PC-3 (cell line): ENCODE data around the gene FXYD1. TPM values are rescaled to one million over a fixed set of nuclear protein-coding genes. Genes with fewer than 3 reads are reported as not detected.

Experiments
- ATAC-seq: fragments of 200-7000 bp; cut with Tn5 transposase; 2 replicates; pipeline ENCODE4 v1.9.1; 2020; ENCODE audit warnings: mild to moderate bottlenecking, moderate library complexity
- BruUV-seq: library from RNA; stranded (reverse); fragments of 400-500 nt; replicated peaks from 2 replicates; lab custom pipeline; 2021; lab: Mats Ljungman, UMichigan
- CTCF ChIA-PET: fragments of 300-600 bp; sonication (Branson Sonifier 250); formaldehyde crosslinking; loops from one replicate; lab custom pipeline; 2022; ENCODE audit warnings: antibody characterized with exemption; lab: Charles Lee
- POLR2A ChIA-PET: fragments of 300-600 bp; sonication (Branson Sonifier 250); formaldehyde crosslinking; loops from one replicate; lab custom pipeline; 2022; ENCODE audit warnings: antibody characterized with exemption; ENCODE audit not compliant: unreplicated experiment; lab: Charles Lee
- DNase-seq: peaks from one replicate; pipeline ENCODE4 v3.0.0-alpha.2; 2015
- H2AFZ ChIP-seq: fragments of 300-600 bp; sonication (generic); 2 replicates; pipeline ENCODE4 v1.6.0; 2016; ENCODE audit warnings: antibody characterized with exemption, low read length
- H3F3A ChIP-seq: fragments of 300-600 bp; sonication (generic); one replicate; pipeline ENCODE4 v1.6.0; 2017; ENCODE audit warnings: antibody characterized with exemption, low read length, control low read depth, mild to moderate bottlenecking; ENCODE audit not compliant: unreplicated experiment
- H3K27ac ChIP-seq: fragments of 300-600 bp; sonication (generic); 2 replicates; pipeline ENCODE4 v1.5.1; 2016; ENCODE audit warnings: mild to moderate bottlenecking, low read length
- H3K27me3 ChIP-seq: fragments of 300-600 bp; sonication (generic); 2 replicates; pipeline ENCODE4 v1.6.1; 2016; ENCODE audit warnings: low read length, mixed read lengths
- H3K36me3 ChIP-seq: fragments of 300-600 bp; sonication (generic); 2 replicates; pipeline ENCODE4 v1.6.1; 2016; ENCODE audit warnings: low read depth, mixed run types, low read length, mixed read lengths
- H3K4me1 ChIP-seq: fragments of 300-600 bp; sonication (generic); 2 replicates; pipeline ENCODE4 v1.5.1; 2016; ENCODE audit warnings: low read length; ENCODE audit not compliant: insufficient read depth
- H3K4me2 ChIP-seq: fragments of 300-600 bp; sonication (generic); 2 replicates; pipeline ENCODE4 v1.6.0; 2016; ENCODE audit warnings: low read length
- H3K4me3 ChIP-seq: fragments of 300-600 bp; sonication (generic); 2 replicates; pipeline ENCODE4 v1.5.1; 2016; ENCODE audit warnings: mild to moderate bottlenecking, low read length, mixed read lengths
- H3K79me2 ChIP-seq: fragments of 300-600 bp; sonication (generic); 2 replicates; pipeline ENCODE4 v1.6.1; 2017; ENCODE audit warnings: low read length, mixed read lengths
- H3K9ac ChIP-seq: fragments of 300-600 bp; sonication (generic); 2 replicates; pipeline ENCODE4 v1.6.0; 2016; ENCODE audit warnings: mild to moderate bottlenecking, low read length
- H3K9me2 ChIP-seq: fragments of 300-600 bp; sonication (generic); replicated peaks from 2 replicates; pipeline ENCODE4 v1.6.1; 2016; ENCODE audit warnings: mixed run types, low read length, mixed read lengths
- H3K9me3 ChIP-seq: fragments of 300-600 bp; sonication (generic); 2 replicates; pipeline ENCODE4 v1.6.1; 2016; ENCODE audit warnings: low read length, mixed read lengths
- H4K20me1 ChIP-seq: fragments of 300-600 bp; sonication (generic); 2 replicates; pipeline ENCODE4 v1.6.1; 2016; ENCODE audit warnings: low read length, mixed read lengths
- EZH2 ChIP-seq: fragments of 300-600 bp; sonication (generic); IDR thresholded peaks from one replicate; pipeline ENCODE4 v1.6.1; 2017; ENCODE audit warnings: antibody characterized with exemption, mild to moderate bottlenecking, low read length; ENCODE audit not compliant: unreplicated experiment
- EZH2phosphoT487 ChIP-seq: fragments of 300-600 bp; sonication (generic); IDR thresholded peaks from 2 replicates; pipeline ENCODE4 v1.6.1; 2018; ENCODE audit warnings: mild to moderate bottlenecking, antibody characterized with exemption, low read length, borderline replicate concordance
- intact Hi-C: fragments of 100-400 bp; cut with micrococcal nuclease; formaldehyde crosslinking; loops from 2 replicates; pipeline ENCODE4 v1.9.0; 2023
- total RNA-seq: library from RNA; depleted of rRNA; stranded (reverse); fragments of >200 nt; gene quantifications from 2 replicates; pipeline ENCODE4 v1.2.3, GENCODE V29; 2014; rRNA removed
- TF ChIP-seq, protein P1 (sequence below): fragments of 300-600 bp; sonication (generic); conservative IDR thresholded peaks from 2 replicates; pipeline ENCODE4 v1.5.1; 2017; ENCODE audit warnings: antibody characterized with exemption, low read depth, mild to moderate bottlenecking, low read length

The FXYD1 gene
- total RNA-seq, 1 experiment from 2014 or later, result not detected

DNA sequence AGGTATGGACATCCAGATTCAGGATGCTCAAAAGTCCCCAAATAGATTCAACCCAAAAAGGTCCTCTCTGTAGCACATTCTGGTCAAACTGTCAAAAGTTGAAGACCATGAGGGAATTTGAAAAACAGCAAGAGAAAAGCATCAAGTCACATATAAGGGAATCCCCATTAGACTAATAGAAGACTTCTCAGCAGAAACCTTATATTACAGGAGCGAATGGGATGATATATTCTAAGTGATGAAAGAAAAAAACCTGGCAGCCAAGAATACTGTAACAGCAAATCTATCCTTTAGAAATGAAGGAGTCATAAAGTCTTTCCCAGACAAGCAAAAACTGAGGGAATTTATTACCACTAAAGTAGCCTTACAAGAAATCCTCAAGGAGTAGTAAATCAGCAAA, 45.6 kb downstream of the FXYD1 start:
- Histone ChIP-seq H3K9me3 (no peaks in the 10 kb centered on the region), H3F3A (no peaks in the 10 kb centered on the region), H3K4me3 (no peak overlapping the region), H3K27ac (no peak overlapping the region), H3K79me2 (no peaks in the 10 kb centered on the region), H3K4me1 (no peaks in the 10 kb centered on the region), H3K9me2 (no peaks in the 10 kb centered on the region), H3K9ac (no peak overlapping the region), H4K20me1 (no peaks in the 10 kb centered on the region), H2AFZ (no peak overlapping the region), H3K36me3 (no peaks in the 10 kb centered on the region), H3K27me3 (no peaks in the 10 kb centered on the region), H3K4me2 (no peak overlapping the region)
- ChIA-PET CTCF (no interaction called here), POLR2A (no interaction called here)
- ATAC-seq, result no peak
- no peak for DNase-seq
- TF ChIP-seq EZH2 (no peak), EZH2phosphoT487 (no peak)
- TF ChIP-seq, protein P1, sequence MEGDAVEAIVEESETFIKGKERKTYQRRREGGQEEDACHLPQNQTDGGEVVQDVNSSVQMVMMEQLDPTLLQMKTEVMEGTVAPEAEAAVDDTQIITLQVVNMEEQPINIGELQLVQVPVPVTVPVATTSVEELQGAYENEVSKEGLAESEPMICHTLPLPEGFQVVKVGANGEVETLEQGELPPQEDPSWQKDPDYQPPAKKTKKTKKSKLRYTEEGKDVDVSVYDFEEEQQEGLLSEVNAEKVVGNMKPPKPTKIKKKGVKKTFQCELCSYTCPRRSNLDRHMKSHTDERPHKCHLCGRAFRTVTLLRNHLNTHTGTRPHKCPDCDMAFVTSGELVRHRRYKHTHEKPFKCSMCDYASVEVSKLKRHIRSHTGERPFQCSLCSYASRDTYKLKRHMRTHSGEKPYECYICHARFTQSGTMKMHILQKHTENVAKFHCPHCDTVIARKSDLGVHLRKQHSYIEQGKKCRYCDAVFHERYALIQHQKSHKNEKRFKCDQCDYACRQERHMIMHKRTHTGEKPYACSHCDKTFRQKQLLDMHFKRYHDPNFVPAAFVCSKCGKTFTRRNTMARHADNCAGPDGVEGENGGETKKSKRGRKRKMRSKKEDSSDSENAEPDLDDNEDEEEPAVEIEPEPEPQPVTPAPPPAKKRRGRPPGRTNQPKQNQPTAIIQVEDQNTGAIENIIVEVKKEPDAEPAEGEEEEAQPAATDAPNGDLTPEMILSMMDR, result no peak
- BruUV-seq, result no TSS peak
- intact Hi-C loops, result no loop called here

DNA sequence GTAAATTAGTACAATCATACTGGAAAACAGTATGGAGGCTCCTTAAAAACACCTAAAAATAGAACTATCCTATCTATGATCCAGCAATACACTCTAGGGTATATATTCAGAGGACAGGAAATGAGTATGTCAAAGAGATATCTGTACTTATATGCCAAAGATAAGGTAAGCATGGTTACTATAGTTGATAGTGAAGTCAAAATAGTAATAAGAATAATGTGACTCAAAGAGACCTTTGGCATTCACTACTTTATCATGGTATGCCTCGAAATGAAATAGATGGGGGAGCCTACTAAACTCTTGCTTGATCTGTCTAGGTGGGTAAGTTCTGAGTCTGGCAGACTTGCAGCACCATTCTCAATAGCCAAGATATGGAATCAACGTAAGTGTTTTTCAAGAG, 46.3 kb downstream of the FXYD1 start:
- Histone ChIP-seq H3K36me3 (no peaks in the 10 kb centered on the region), H2AFZ (no peak overlapping the region), H3K4me1 (no peaks in the 10 kb centered on the region), H3K79me2 (no peaks in the 10 kb centered on the region), H3K27ac (no peak overlapping the region), H3F3A (no peaks in the 10 kb centered on the region), H3K27me3 (no peaks in the 10 kb centered on the region), H3K9ac (no peak overlapping the region), H3K9me3 (no peaks in the 10 kb centered on the region), H3K4me2 (no peak overlapping the region), H3K4me3 (no peak overlapping the region), H4K20me1 (no peaks in the 10 kb centered on the region), H3K9me2 (no peaks in the 10 kb centered on the region)
- DNase-seq (no peak), ATAC-seq (no peak)
- no TSS peak for BruUV-seq
- TF ChIP-seq EZH2 (no peak), EZH2phosphoT487 (no peak)
- TF ChIP-seq, protein P1, result no peak
- ChIA-PET POLR2A (no interaction called here), CTCF (no interaction called here)
- intact Hi-C loops, result no loop called here

Other genes starting within 250 kb of the FXYD1 start
- 2.3 and 3.5 TPM in 2 replicates for gene ZNF30, start 211.9 kb upstream of the FXYD1 start, total RNA-seq
- gene ZNF792, start 174.6 kb upstream of the FXYD1 start, total RNA-seq, result 5.8 and 6.3 TPM in 2 replicates
- 24.8 and 32.8 TPM in 2 replicates for gene GRAMD1A, start 138.5 kb upstream of the FXYD1 start, total RNA-seq
- gene SCN1B, start 108.4 kb upstream of the FXYD1 start, total RNA-seq, result 1.7 TPM in 2 replicates
- 0.18 TPM in 1 of 2 replicates, not detected in the other for gene HPN, start 97.1 kb upstream of the FXYD1 start, total RNA-seq
- 48.7 and 61.6 TPM in 2 replicates for gene FXYD3, start 23.0 kb upstream of the FXYD1 start, total RNA-seq
- 0.22 TPM in 1 of 2 replicates, not detected in the other for gene LGI4, start 3.8 kb upstream of the FXYD1 start, total RNA-seq
- gene FXYD7, start 4.4 kb downstream of the FXYD1 start, total RNA-seq, result not detected in 2 replicates
- gene FXYD5, start 15.9 kb downstream of the FXYD1 start, total RNA-seq, result 114 and 123 TPM in 2 replicates
- not detected in 2 replicates for gene FAM187B, start 89.9 kb downstream of the FXYD1 start, total RNA-seq
- 80.3 and 91.0 TPM in 2 replicates for gene LSR, start 110.2 kb downstream of the FXYD1 start, total RNA-seq
- 102 and 103 TPM in 2 replicates for gene USF2, start 130.1 kb downstream of the FXYD1 start, total RNA-seq
- not detected in 2 replicates for gene HAMP, start 143.7 kb downstream of the FXYD1 start, total RNA-seq
- not detected in 2 replicates for gene MAG, start 153.3 kb downstream of the FXYD1 start, total RNA-seq
- 0.07 TPM in 1 of 2 replicates, not detected in the other for gene CD22, start 190.4 kb downstream of the FXYD1 start, total RNA-seq
- not detected in 2 replicates for gene FFAR1, start 209.1 kb downstream of the FXYD1 start, total RNA-seq
- gene FFAR3, start 219.6 kb downstream of the FXYD1 start, total RNA-seq, result not detected in 2 replicates
- gene GPR42, start 232.2 kb downstream of the FXYD1 start, total RNA-seq, result not detected in 2 replicates